NK-92 (cell line): ENCODE data around the gene THSD7A.
"Not testable (repeated sequence)": the region's sequence is repeated elsewhere in the genome, so short reads cannot be mapped to it uniquely, and the experiment has no call there.

Experiments
- DNase-seq: peaks from one replicate; lab custom pipeline; 2025; ENCODE audit not compliant: unreplicated experiment; lab: John Stamatoyannopoulos, UW

The THSD7A gene

GRCh38 chr7:11469028-11469745, 362.8 kb downstream of the THSD7A start:
- DNase-seq: no peak

GRCh38 chr7:11466517-11467105, 365.4 kb downstream of the THSD7A start:
- no peak for DNase-seq

- no peak for DNase-seq
These were observed 367.4 kb downstream of the THSD7A start for GRCh38 chr7:11464624-11465023.

DNA sequence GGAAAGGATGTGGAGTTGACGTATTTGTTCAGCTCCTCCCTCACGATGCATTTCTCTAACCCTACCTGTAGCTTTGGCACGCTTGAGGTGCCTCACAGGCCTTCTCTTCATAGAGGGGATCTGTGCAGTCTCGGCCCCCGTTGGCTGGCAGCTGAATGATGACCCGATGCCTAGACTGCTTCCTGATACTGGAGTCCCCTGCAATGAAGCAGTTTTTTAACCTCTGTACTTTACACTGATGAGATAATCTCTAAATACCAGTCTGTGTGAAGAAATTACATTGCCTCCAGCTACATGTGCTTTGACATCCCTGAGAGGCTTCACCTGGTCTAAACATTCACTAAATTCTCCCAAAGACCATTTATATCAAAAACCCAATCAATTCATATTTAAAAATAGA, 370.1 kb downstream of the THSD7A start:
- no peak for DNase-seq

DNA sequence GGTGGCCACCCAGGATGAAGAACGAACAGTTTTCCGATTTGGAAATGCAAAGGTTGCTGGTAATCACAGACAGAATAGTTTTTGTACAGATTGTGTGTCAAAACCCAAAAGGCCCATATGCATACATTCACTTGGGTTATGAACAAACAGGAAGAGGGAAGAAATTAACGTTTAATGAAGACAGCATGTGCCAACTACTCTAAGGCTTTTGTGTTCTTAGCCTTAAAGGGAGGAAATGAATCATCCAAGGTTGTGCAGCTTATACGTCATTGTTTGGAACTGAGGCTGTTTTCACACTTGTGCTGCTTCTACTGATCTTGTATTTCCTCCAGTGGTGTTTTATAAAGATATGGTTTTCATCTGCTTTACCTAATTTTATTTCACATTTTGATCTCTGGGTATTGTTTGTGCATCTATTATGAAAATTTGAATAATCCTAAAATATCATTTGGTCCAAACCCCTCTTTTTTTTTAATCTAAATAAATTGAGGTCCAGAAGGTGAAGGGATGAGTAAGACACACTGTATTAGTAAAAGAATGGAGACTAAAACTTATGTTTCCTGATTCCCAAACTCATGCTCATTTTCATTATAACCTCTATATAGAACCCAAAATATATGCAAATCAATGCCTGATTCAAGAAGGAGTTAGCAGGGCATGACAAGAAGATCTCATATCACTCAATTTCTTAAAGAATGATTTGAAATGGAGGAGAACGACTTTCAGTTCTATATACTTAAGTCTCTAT, 373.1 kb downstream of the THSD7A start:
- DNase-seq: no peak

DNA sequence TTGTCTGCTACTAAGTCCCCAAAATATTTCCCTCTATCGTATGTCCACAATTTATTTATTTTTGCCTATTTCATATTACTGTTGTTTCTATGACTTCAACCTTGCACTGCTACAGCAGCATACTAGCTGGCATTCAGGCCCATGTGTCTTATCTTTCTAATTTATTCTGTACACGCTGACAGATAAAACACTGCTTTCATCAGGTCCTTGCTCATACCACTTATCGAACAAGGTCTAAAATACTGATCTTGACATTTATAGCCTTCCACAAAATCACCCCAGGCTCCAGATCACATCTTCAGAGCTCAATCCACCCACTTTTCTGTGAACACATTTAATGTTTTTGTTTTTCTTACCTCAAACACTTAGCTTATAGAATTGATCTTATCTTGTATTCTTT, 374.6 kb downstream of the THSD7A start:
- DNase-seq: no peak

GRCh38 chr7:11456574-11456973, 375.4 kb downstream of the THSD7A start:
- no peak for DNase-seq

- DNase-seq: no peak
These were observed 379.5 kb downstream of the THSD7A start for GRCh38 chr7:11452476-11452875.

GRCh38 chr7:11450281-11450680, 381.7 kb downstream of the THSD7A start:
- no peak for DNase-seq

DNA sequence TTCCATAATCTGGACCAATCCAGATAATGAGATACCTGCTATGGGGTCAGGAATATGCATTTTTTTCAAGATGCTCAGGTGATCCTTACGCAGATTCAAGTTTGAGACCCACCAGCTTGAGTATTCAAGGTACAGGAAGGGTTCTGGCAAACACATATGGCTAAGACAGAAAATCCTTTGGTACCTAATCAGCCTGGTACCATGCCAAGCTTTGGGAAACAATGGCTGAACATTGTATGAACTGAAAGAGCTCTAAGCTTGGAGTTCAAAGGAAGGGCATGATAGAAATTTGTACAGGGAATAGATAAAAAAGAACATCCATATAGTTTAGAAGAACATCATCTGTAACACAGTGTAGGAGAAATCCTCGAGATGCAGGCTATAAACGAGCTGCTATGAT, 382.7 kb downstream of the THSD7A start:
- no peak for DNase-seq

GRCh38 chr7:11448323-11448722, 383.7 kb downstream of the THSD7A start:
- DNase-seq: no peak

- DNase-seq: no peak
These were observed 384.9 kb downstream of the THSD7A start for GRCh38 chr7:11447106-11447505.

- not testable (repeated sequence) for DNase-seq
These were observed 388.1 kb downstream of the THSD7A start for GRCh38 chr7:11443934-11444333.

GRCh38 chr7:11437994-11438393, 394.0 kb downstream of the THSD7A start:
- DNase-seq: no peak

GRCh38 chr7:11436773-11437524, 395.0 kb downstream of the THSD7A start:
- no peak for DNase-seq

- no peak for DNase-seq
These were observed 395.7 kb downstream of the THSD7A start for GRCh38 chr7:11436316-11436715.

DNA sequence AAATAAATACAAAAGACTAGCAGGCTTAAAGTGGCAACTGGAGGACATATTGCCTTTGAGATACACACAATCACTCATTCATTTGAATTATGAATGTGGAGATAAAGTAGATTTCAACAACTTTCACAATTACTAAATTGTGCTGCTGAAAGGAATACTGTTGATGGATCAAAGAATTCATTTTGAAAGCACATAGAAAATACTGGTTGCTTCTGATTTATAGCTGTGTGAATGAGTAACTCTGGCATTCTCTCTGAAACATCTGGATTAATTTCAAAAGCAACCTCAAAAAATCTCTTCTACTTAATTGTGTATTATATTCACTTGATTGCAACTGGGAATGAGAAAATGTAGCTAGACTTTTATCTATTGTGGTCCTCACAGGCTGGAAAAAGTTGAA, 397.6 kb downstream of the THSD7A start:
- no peak for DNase-seq

- DNase-seq: no peak
These were observed 401.2 kb downstream of the THSD7A start for GRCh38 chr7:11430841-11431240.

GRCh38 chr7:11430112-11430511, 401.9 kb downstream of the THSD7A start:
- no peak for DNase-seq

DNA sequence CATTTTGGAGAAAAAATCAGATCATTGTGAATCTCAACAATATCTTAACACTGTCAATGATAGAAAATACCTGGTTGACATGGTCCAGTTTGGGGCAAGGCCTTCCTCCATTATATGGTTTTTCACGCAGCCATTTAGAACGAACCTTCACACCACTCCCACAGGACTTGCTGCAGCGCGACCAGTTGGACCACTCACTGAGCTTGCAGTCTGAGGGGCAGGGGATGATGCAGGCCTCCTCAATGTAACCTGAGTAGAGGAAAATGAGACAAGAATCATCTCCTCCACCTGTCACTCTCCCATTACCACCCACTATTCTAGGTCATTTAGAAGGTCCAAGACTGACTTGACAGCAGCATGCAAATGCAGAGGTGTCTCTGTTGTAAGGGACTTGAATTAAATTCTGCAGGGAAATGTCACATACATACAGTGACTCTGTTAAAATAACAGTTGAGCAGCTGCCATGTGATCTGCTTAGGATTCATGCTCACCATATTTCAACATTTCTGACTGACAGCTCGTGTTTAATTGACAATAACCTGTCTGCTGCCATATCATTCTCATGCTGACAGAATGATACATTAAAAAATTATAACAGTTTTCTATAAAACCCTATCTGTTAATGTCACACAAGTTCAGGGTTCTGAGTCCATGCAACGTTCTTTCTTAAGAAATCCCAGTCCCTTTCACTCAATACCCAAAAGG, 403.0 kb downstream of the THSD7A start:
- DNase-seq: no peak
